Activated CD4-positive, alpha-beta T cell treated with anti-CD3 and anti-CD28 coated beads for 48 hours (primary cell): ENCODE data around the gene CADPS.
"Not testable (repeated sequence)": the region's sequence is repeated elsewhere in the genome, so short reads cannot be mapped to it uniquely, and the experiment has no call there.

Experiments used
- DNase-seq: peaks from one replicate; pipeline ENCODE4 v3.0.0-alpha.2; 2020

The CADPS gene

GRCh38 chr3:62586356-62586755 is 288.9 kb downstream of the CADPS start:
- no peak for DNase-seq

- DNase-seq: no peak
Observed at GRCh38 chr3:62585861-62586260, 289.4 kb downstream of the CADPS start.

GRCh38 chr3:62584636-62585035 is 290.6 kb downstream of the CADPS start:
- no peak for DNase-seq

GRCh38 chr3:62582495-62583172 is 292.6 kb downstream of the CADPS start:
- no peak for DNase-seq

- not testable (repeated sequence) for DNase-seq
Observed at GRCh38 chr3:62580485-62580884, 294.7 kb downstream of the CADPS start.

- no peak for DNase-seq
Observed at GRCh38 chr3:62577153-62577552, 298.1 kb downstream of the CADPS start.

GRCh38 chr3:62574266-62574898 is 300.8 kb downstream of the CADPS start:
- no peak for DNase-seq

- DNase-seq: no peak
Observed at GRCh38 chr3:62571916-62572315, 303.3 kb downstream of the CADPS start.

GRCh38 chr3:62570888-62571287 is 304.3 kb downstream of the CADPS start:
- DNase-seq: no peak

- no peak for DNase-seq
Observed at GRCh38 chr3:62569609-62570008, 305.6 kb downstream of the CADPS start.

GRCh38 chr3:62567097-62568021 is 307.9 kb downstream of the CADPS start:
- no peak for DNase-seq

GRCh38 chr3:62566022-62566557 is 309.1 kb downstream of the CADPS start:
- DNase-seq: no peak

- DNase-seq: no peak
Observed at GRCh38 chr3:62562596-62562995, 312.6 kb downstream of the CADPS start.

GRCh38 chr3:62562017-62562416 is 313.2 kb downstream of the CADPS start:
- no peak for DNase-seq

- no peak for DNase-seq
Observed at GRCh38 chr3:62559831-62560445, 315.3 kb downstream of the CADPS start.

GRCh38 chr3:62558549-62559112 is 316.6 kb downstream of the CADPS start:
- DNase-seq: peak; percentile 6

GRCh38 chr3:62557983-62558382 is 317.2 kb downstream of the CADPS start:
- DNase-seq: no peak

GRCh38 chr3:62557450-62557849 is 317.8 kb downstream of the CADPS start:
- no peak for DNase-seq

GRCh38 chr3:62556121-62556815 is 318.9 kb downstream of the CADPS start:
- DNase-seq: no peak

- no peak for DNase-seq
Observed at GRCh38 chr3:62554264-62554799, 320.9 kb downstream of the CADPS start.

GRCh38 chr3:62553811-62554210 is 321.4 kb downstream of the CADPS start:
- DNase-seq: no peak

GRCh38 chr3:62551556-62551955 is 323.7 kb downstream of the CADPS start:
- DNase-seq: no peak
